Muscle layer of duodenum (tissue), 2 donors: ENCODE results near the gene SNX15.

Source experiments
- H3K27ac ChIP-seq: one replicate; pipeline ENCODE4 v1.7.0; 2013; ENCODE audit warnings: mild to moderate bottlenecking, low read length
- H3K27me3 ChIP-seq: one replicate; pipeline ENCODE4 v1.7.0; 2013; ENCODE audit warnings: low read depth, mild to moderate bottlenecking, control low read depth, low read length
- H3K36me3 ChIP-seq, 2 donors: one replicate each; pipeline ENCODE4 v1.7.0; 2013; ENCODE audit warnings: low read length in 2 of 2, control low read depth in 1 of 2, mild to moderate bottlenecking in 1 of 2; ENCODE audit not compliant: insufficient read depth in 2 of 2, control insufficient read depth in 1 of 2
- H3K4me1 ChIP-seq, 2 donors: one replicate each; pipeline ENCODE4 v1.7.0; 2013; ENCODE audit warnings: low read length in 2 of 2, mild to moderate bottlenecking in 2 of 2, control low read depth in 1 of 2, moderate library complexity in 1 of 2; ENCODE audit not compliant: insufficient read depth in 2 of 2, control insufficient read depth in 1 of 2
- H3K4me3 ChIP-seq, 2 donors: one replicate each; pipeline ENCODE4 v1.7.0; 2013; ENCODE audit warnings: low read length in 2 of 2, low read depth in 1 of 2, mild to moderate bottlenecking in 1 of 2
- H3K9me3 ChIP-seq, 2 donors: one replicate each; pipeline ENCODE4 v1.7.0; 2013; ENCODE audit warnings: low read length in 2 of 2, control low read depth in 1 of 2, mild to moderate bottlenecking in 1 of 2; ENCODE audit not compliant: control insufficient read depth in 1 of 2
- donor health status: healthy.

The SNX15 gene

GRCh38 chr11:65071907-65072630 lies 44.8 kb downstream of the SNX15 start:
- Histone ChIP-seq H3K36me3 (no peaks in the 10 kb centered on the region), H3K4me3 (no peak overlapping the region), H3K27ac (no peak overlapping the region), H3K4me1 (no peaks in the 10 kb centered on the region), H3K9me3 (no peaks in the 10 kb centered on the region), H3K27me3 (no peaks in the 10 kb centered on the region)

GRCh38 chr11:65072631-65072966 lies 45.4 kb downstream of the SNX15 start:
- no peaks in the 10 kb centered on the region for H3K4me1 ChIP-seq
- no peaks in the 10 kb centered on the region for H3K27me3 ChIP-seq
- H3K4me3 ChIP-seq = no peak overlapping the region
- no peaks in the 10 kb centered on the region for H3K36me3 ChIP-seq
- H3K9me3 ChIP-seq = no peaks in the 10 kb centered on the region
- no peak overlapping the region for H3K27ac ChIP-seq

GRCh38 chr11:65077451-65077850 lies 50.2 kb downstream of the SNX15 start:
- Histone ChIP-seq H3K27me3 (no peaks in the 10 kb centered on the region), H3K27ac (no peak overlapping the region), H3K4me1 (no peaks in the 10 kb centered on the region), H3K4me3 (no peak overlapping the region), H3K36me3 (no peaks in the 10 kb centered on the region), H3K9me3 (no peaks in the 10 kb centered on the region)

- no peaks in the 10 kb centered on the region for H3K9me3 ChIP-seq
- H3K36me3 ChIP-seq = no peaks in the 10 kb centered on the region
- no peak overlapping the region for H3K4me3 ChIP-seq
- H3K27ac ChIP-seq = no peak overlapping the region
- no peaks in the 10 kb centered on the region for H3K27me3 ChIP-seq
- no peaks in the 10 kb centered on the region for H3K4me1 ChIP-seq
These were observed 50.9 kb downstream of the SNX15 start for GRCh38 chr11:65078151-65078550.

- peaks cover 3 to 6% of the 10 kb centered on the region in 2 donors for H3K4me1 ChIP-seq
- H3K27me3 ChIP-seq = no peaks in the 10 kb centered on the region
- no peaks in the 10 kb centered on the region for H3K36me3 ChIP-seq
- no peak overlapping the region for H3K27ac ChIP-seq
- H3K4me3 ChIP-seq = no peak overlapping the region
- H3K9me3 ChIP-seq = no peaks in the 10 kb centered on the region
These were observed 51.6 kb downstream of the SNX15 start for GRCh38 chr11:65078786-65079342.

GRCh38 chr11:65083134-65083833 lies 56.0 kb downstream of the SNX15 start:
- Histone ChIP-seq H3K36me3 (peaks cover 10 to 33% of the 10 kb centered on the region in 2 donors), H3K27ac (peak overlapping the region; percentile 78), H3K27me3 (no peaks in the 10 kb centered on the region)

GRCh38 chr11:65083834-65084597 lies 56.8 kb downstream of the SNX15 start, which contains the start of the genes CDCA5 and ZFPL1:
Gene CDCA5 (minus strand): TSS chr11:65084040. CDS start chr11:65083978, 62 bp downstream.
Gene ZFPL1 (plus strand): TSS chr11:65084222. CDS start chr11:65084699, 477 bp downstream.
- H3K9me3 ChIP-seq = no peaks in the 10 kb centered on the region
- H3K27ac ChIP-seq = peak within 1 kb of the TSS; percentile 78
- H3K27me3 ChIP-seq = no peaks in the 10 kb centered on the region
- peaks cover 11 to 19% of the 10 kb centered on the region in 2 donors for H3K4me1 ChIP-seq
- peak within 1 kb of the TSS; percentile 79 to 83 for H3K4me3 ChIP-seq
- peaks cover 10 to 41% of the 10 kb centered on the region in 2 donors for H3K36me3 ChIP-seq

More at GRCh38 chr11:65083134-65083833, 56.0 kb downstream of the SNX15 start:
- Histone ChIP-seq H3K9me3 (no peaks in the 10 kb centered on the region), H3K4me3 (peak overlapping the region; percentile 79 to 83), H3K4me1 (peaks cover 11 to 19% of the 10 kb centered on the region in 2 donors)

GRCh38 chr11:65084598-65085375 lies 57.5 kb downstream of the SNX15 start:
- Histone ChIP-seq H3K4me3 (peak overlapping the region; percentile 79 to 83), H3K27me3 (no peaks in the 10 kb centered on the region), H3K36me3 (peaks cover 10 to 48% of the 10 kb centered on the region in 2 donors), H3K27ac (peak overlapping the region; percentile 78), H3K4me1 (peaks cover 11 to 19% of the 10 kb centered on the region in 2 donors), H3K9me3 (no peaks in the 10 kb centered on the region)

GRCh38 chr11:65085446-65085845 lies 58.2 kb downstream of the SNX15 start:
- Histone ChIP-seq H3K27ac (no peak overlapping the region), H3K4me1 (peaks cover 11 to 19% of the 10 kb centered on the region in 2 donors), H3K36me3 (peaks cover 10 to 49% of the 10 kb centered on the region in 2 donors), H3K27me3 (no peaks in the 10 kb centered on the region), H3K4me3 (no peak overlapping the region), H3K9me3 (no peaks in the 10 kb centered on the region)

GRCh38 chr11:65086809-65087208 lies 59.6 kb downstream of the SNX15 start:
- Histone ChIP-seq H3K36me3 (peaks cover 10 to 49% of the 10 kb centered on the region in 2 donors), H3K4me1 (peaks cover 11 to 19% of the 10 kb centered on the region in 2 donors), H3K4me3 (no peak overlapping the region), H3K27ac (no peak overlapping the region), H3K9me3 (no peaks in the 10 kb centered on the region), H3K27me3 (no peaks in the 10 kb centered on the region)
